ENCODE results near the gene TECTA.
"Not testable (repeated sequence)": the region's sequence is repeated elsewhere in the genome, so short reads cannot be mapped to it uniquely, and the experiment has no call there.

Gene TECTA

DNA sequence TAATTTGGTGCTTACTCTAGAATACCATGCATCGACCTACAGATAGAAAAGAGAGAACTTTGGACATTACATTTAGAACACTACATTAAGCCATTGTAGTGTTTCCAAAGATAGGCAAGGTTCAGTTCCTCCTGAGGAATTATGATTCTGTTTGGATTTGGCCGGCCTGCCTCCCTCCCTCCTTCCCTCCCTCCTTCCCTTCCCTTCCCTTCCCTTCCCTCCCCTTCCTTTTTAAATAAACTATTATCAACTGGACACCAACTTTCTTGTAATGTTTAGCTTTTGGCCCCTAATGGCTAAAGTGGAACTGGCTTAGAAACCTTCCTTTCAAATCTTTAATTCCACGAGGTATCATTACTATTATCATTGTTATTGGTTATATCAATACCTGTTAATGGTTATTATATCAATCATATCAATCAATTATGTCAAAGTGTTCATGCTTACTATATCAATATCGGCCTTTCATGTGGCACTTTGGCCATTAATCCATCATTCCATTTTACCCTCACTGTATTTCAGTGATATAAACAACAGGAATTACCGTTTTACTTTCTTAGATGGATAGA is 60.4 kb downstream of the TECTA start:
- no peak overlapping the region for H3K4me3 ChIP-seq (ENCODE audit: low read depth, low read length)
- TF ChIP-seq, protein P1, sequence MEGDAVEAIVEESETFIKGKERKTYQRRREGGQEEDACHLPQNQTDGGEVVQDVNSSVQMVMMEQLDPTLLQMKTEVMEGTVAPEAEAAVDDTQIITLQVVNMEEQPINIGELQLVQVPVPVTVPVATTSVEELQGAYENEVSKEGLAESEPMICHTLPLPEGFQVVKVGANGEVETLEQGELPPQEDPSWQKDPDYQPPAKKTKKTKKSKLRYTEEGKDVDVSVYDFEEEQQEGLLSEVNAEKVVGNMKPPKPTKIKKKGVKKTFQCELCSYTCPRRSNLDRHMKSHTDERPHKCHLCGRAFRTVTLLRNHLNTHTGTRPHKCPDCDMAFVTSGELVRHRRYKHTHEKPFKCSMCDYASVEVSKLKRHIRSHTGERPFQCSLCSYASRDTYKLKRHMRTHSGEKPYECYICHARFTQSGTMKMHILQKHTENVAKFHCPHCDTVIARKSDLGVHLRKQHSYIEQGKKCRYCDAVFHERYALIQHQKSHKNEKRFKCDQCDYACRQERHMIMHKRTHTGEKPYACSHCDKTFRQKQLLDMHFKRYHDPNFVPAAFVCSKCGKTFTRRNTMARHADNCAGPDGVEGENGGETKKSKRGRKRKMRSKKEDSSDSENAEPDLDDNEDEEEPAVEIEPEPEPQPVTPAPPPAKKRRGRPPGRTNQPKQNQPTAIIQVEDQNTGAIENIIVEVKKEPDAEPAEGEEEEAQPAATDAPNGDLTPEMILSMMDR (conservative IDR thresholded peaks at IDR 0.05; ENCODE audit: low read depth, low read length): no peak
- DNase-seq (ENCODE audit: low read depth): no peak

DNA sequence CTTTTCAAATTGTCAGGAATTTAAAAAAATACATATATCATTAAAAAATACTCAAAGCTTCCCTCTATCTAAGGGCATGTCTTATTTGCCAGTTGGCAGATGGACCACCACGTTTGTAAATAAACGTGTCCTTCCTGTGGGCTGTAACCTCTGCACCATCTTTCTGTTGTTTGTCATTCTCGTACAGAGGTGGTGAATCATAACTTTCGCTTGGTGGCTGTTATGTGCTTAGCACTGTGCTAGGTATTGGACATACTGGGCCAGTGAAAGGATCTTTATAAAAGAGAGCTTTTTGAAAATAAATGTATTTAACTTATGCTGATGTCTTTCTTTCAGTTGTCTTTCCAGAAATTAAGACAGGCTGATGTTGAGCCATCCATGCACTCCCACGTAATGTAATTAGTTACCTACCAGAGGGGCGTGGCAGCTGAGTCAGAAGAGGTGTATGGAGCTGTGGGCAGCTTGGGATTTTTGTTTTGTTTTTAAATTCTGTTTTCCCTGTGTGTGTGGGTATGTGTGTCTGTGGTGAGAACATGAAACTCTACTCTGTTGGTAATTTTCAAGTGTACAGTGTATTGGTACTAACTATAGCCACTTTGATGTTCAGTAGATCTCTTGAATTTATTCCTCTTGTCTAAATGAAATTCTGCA is 62.7 kb downstream of the TECTA start:
- DNase-seq (ENCODE audit: low read depth): no peak
- TF ChIP-seq, protein P1 (conservative IDR thresholded peaks at IDR 0.05; ENCODE audit: low read depth, low read length): no peak
- H3K4me3 ChIP-seq (ENCODE audit: low read depth, low read length): no peak overlapping the region

DNA sequence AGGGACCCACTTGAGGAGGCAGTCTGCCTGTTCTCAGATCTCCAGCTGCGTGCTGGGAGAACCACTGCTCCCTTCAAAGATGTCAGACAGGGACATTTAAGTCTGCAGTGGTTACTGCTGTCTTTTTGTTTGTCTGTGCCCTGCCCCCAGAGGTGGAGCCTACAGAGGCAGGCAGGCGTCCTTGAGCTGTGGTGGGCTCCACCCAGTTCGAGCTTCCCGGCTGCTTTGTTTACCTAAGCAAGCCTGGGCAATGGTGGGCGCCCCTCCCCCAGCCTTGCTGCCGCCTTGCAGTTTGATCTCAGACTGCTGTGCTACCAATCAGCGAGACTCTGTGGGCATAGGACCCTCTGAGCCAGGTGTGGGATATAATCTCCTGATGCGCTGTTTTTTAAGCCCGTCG is 76.6 kb downstream of the TECTA start:
- not testable (repeated sequence) for H3K4me3 ChIP-seq (ENCODE audit: low read depth, low read length); DNase-seq (ENCODE audit: low read depth)

DNA sequence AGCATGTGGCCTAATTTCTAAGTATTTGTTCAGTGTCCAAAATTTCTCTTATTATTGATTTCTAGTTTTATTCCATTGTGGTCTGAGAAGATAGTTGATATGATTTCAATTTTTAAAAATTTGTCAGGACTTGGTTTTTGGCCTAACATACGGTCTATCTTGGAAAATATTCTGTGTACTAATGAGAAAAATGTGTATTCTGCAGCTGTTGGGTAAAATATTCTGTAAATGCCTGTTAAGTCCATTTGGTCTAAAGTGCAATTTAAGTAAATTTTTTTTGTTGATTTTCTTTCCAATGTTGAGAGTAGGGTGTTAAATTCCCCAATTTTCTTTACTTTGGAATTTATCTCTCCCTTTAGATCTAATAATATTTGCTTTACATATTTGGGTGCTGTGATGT is 78.3 kb downstream of the TECTA start:
- TF ChIP-seq, protein P1 (conservative IDR thresholded peaks at IDR 0.05; ENCODE audit: low read depth, low read length): no peak
- DNase-seq (ENCODE audit: low read depth): no peak
- no peak overlapping the region for H3K4me3 ChIP-seq (ENCODE audit: low read depth, low read length)

DNA sequence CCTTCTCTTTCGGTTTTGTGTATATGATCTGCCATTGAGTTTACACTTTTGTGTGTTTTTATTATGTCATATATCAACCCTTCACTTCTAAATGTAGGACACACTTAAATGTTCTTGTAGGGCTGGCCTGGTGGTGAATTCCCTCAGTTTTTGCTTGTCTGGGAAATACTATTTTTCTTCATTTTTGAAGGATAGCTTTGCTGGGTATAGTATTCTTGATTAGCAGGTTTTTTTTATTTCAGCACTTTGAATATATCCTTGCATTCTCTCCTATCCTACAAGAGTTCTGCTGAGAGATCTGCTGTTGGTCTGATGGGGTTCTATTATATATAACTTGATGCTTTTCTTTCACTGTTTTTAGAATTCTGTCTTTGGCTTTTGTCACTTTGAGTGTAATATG is 79.1 kb downstream of the TECTA start:
- H3K4me3 ChIP-seq (ENCODE audit: low read depth, low read length): no peak overlapping the region
- no peak for DNase-seq (ENCODE audit: low read depth)
- TF ChIP-seq, protein P1 (conservative IDR thresholded peaks at IDR 0.05; ENCODE audit: low read depth, low read length): no peak

DNA sequence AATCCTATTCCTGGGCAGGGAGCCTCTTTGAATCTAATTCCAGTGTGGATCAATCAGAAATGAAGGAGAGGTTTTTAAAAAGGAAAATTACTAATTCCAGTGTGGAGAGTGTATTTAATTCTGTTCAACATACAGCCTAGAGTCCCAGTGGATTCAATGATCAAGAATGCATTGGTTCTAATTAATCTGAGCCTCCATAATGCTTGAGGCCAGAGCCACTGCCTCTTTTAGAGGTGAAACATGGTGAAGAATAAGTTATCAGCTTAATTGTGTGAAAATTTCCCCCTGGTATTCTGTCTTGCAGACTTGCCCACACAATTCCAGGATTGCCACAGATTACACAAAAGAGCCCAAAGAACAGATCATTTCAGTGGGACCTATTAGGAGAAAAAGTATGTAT is 87.7 kb downstream of the TECTA start:
- no peak for DNase-seq (ENCODE audit: low read depth)
- no peak overlapping the region for H3K4me3 ChIP-seq (ENCODE audit: low read depth, low read length)
- TF ChIP-seq, protein P1 (conservative IDR thresholded peaks at IDR 0.05; ENCODE audit: low read depth, low read length): no peak

DNA sequence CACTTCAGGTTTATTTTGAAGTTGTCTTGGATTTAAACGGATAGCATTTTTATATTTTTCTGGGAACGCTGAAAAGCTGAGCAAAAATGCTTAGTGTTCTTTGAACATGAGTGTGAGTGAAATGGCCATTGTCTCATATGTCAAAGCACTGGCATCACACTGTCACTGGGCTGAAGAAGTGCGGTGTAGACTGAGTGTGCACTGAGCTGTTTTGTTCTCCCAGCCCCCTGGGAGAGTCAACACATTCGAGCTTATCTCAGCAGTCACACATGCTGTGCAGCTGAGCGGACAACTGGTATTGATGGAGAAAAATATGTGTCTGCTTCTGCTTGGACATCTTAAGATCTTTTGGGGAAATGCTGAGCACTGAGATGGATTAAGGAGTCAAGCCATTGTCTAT is 90.8 kb downstream of the TECTA start:
- TF ChIP-seq, protein P1 (conservative IDR thresholded peaks at IDR 0.05; ENCODE audit: low read depth, low read length): no peak
- no peak for DNase-seq (ENCODE audit: low read depth)
- no peak overlapping the region for H3K4me3 ChIP-seq (ENCODE audit: low read depth, low read length)
